H1 (cell line): ENCODE data around the gene GUCA2B. TPM values are rescaled to one million over a fixed set of nuclear protein-coding genes. Genes with fewer than 3 reads are reported as not detected.

ENCODE experiments used
- CTCF ChIA-PET: fragments of 300-600 bp; sonication (Branson Sonifier 250); formaldehyde crosslinking; loops from one replicate; lab custom pipeline; 2021; ENCODE audit not compliant: partially characterized antibody; lab: Charles Lee
- POLR2A ChIA-PET: fragments of 300-600 bp; sonication (Branson Sonifier 250); formaldehyde crosslinking; loops from one replicate; lab custom pipeline; 2021; ENCODE audit warnings: inconsistent platforms; ENCODE audit not compliant: partially characterized antibody; lab: Charles Lee
- DNase-seq, 2 experiments: peaks; one replicate each; pipeline versions ENCODE4 v3.0.0 to v3.0.0-alpha.2; 2010 to 2022; ENCODE audit warnings: low spot score in 2 of 2, low read depth in 1 of 2, mixed read lengths in 1 of 2
- FAIRE-seq: peaks from 2 replicates; lab custom pipeline; 2011; peaks lifted over from hg19 to GRCh38; lab: Jason Lieb, UNC
- H2AFZ ChIP-seq: 2 replicates; pipeline ENCODE4 v1.8.1; 2012; ENCODE audit warnings: low read length, inconsistent platforms
- H2AK5ac ChIP-seq: 2 replicates; pipeline ENCODE4 v1.6.1; 2013; ENCODE audit warnings: low read depth, low read length
- H2BK120ac ChIP-seq: replicated peaks from 2 replicates; pipeline ENCODE3; 2013; ENCODE audit warnings: low read depth, low read length, inconsistent platforms
- H2BK12ac ChIP-seq: 2 replicates; pipeline ENCODE4 v1.6.1; 2013; ENCODE audit warnings: low read depth, low read length
- H2BK15ac ChIP-seq: 2 replicates; pipeline ENCODE4 v1.6.1; 2013; ENCODE audit warnings: low read length
- H2BK20ac ChIP-seq: 2 replicates; pipeline ENCODE4 v1.6.1; 2013; ENCODE audit warnings: low read length
- H2BK5ac ChIP-seq: 2 replicates; pipeline ENCODE4 v1.6.1; 2013; ENCODE audit warnings: low read depth, low read length
- H3K14ac ChIP-seq: 2 replicates; pipeline ENCODE4 v1.6.1; 2013; ENCODE audit warnings: inconsistent platforms; ENCODE audit not compliant: insufficient read length
- H3K18ac ChIP-seq: 2 replicates; pipeline ENCODE4 v1.6.1; 2013; ENCODE audit warnings: low read length; ENCODE audit errors: extremely low read depth
- H3K23ac ChIP-seq: 2 replicates; pipeline ENCODE4 v1.6.1; 2013; ENCODE audit warnings: inconsistent platforms; ENCODE audit not compliant: insufficient read length
- H3K23me2 ChIP-seq: 2 replicates; pipeline ENCODE4 v1.6.1; 2013; ENCODE audit warnings: low read depth, low read length
- H3K27ac ChIP-seq: 2 replicates; pipeline ENCODE4 v1.6.1; 2011; ENCODE audit warnings: low read depth, low read length, inconsistent platforms
- H3K27me3 ChIP-seq, 4 experiments: replicated peaks in 1 of 4; 1 replicate in 1 of 4; 2 replicates in 3 of 4; pipeline versions ENCODE4 v1.6.1 to v1.8.1; 2011 to 2013; ENCODE audit warnings: low read length in 3 of 4, mild to moderate bottlenecking in 3 of 4, inconsistent platforms in 2 of 4, mixed read lengths in 2 of 4, moderate library complexity in 1 of 4; ENCODE audit not compliant: control insufficient read depth in 3 of 4, insufficient read depth in 3 of 4; ENCODE audit errors: extremely low read depth in 1 of 4
- H3K36me3 ChIP-seq, 4 experiments: 2 replicates each; pipeline versions ENCODE4 v1.6.1 to v1.8.1; 2011 to 2013; ENCODE audit warnings: mild to moderate bottlenecking in 4 of 4, low read length in 3 of 4, moderate library complexity in 2 of 4, control low read depth in 1 of 4, inconsistent platforms in 1 of 4; ENCODE audit not compliant: insufficient read depth in 4 of 4, control insufficient read depth in 2 of 4
- H3K4ac ChIP-seq: replicated peaks from 2 replicates; pipeline ENCODE3; 2013; ENCODE audit warnings: low read length, low read depth, mixed read lengths, inconsistent platforms; ENCODE audit not compliant: insufficient read length
- H3K4me1 ChIP-seq, 4 experiments: replicated peaks in 1 of 4; 1 replicate in 1 of 4; 2 replicates in 3 of 4; pipeline versions ENCODE4 v1.6.1 to v1.8.1; 2011 to 2013; ENCODE audit warnings: low read length in 3 of 4, inconsistent platforms in 2 of 4, mixed read lengths in 1 of 4; ENCODE audit not compliant: insufficient read depth in 4 of 4, control insufficient read depth in 3 of 4
- H3K4me2 ChIP-seq, 2 experiments: 2 replicates each; pipeline versions ENCODE4 v1.6.1 to v1.8.1; 2011 to 2013; ENCODE audit warnings: low read depth in 2 of 2, low read length in 2 of 2, control low read depth in 1 of 2, inconsistent platforms in 1 of 2, mild to moderate bottlenecking in 1 of 2; ENCODE audit not compliant: insufficient read depth in 1 of 2
- H3K4me3 ChIP-seq, 4 experiments: fragments of 200-600, 300-600 bp in 1 of 4; sonication (generic), shearing (Covaris generic), sonication (Bioruptor Twin) in 1 of 4; 2 replicates each; pipeline versions ENCODE4 v1.5.1 to v1.8.1; 2011 to 2016; ENCODE audit warnings: low read length in 4 of 4, low read depth in 3 of 4, control low read depth in 2 of 4, inconsistent platforms in 2 of 4, mild to moderate bottlenecking in 2 of 4, mixed read lengths in 1 of 4, moderate library complexity in 1 of 4; ENCODE audit not compliant: insufficient read depth in 2 of 4; ENCODE audit errors: extremely low read depth in 1 of 4
- H3K56ac ChIP-seq: replicated peaks from 2 replicates; pipeline ENCODE3; 2013; ENCODE audit warnings: low read depth, mild to moderate bottlenecking, mixed read lengths, low read length, inconsistent platforms; ENCODE audit not compliant: insufficient read length
- H3K79me1 ChIP-seq: 2 replicates; pipeline ENCODE4 v1.6.1; 2013; ENCODE audit warnings: low read depth, low read length, control low read depth
- H3K79me2 ChIP-seq, 2 experiments: 2 replicates each; pipeline versions ENCODE4 v1.6.1 to v1.8.1; 2012 to 2013; ENCODE audit warnings: low read length in 2 of 2, mild to moderate bottlenecking in 2 of 2, inconsistent platforms in 1 of 2; ENCODE audit not compliant: insufficient read depth in 2 of 2, control insufficient read depth in 1 of 2
- H3K9ac ChIP-seq, 4 experiments: replicated peaks in 1 of 4; 1 replicate in 1 of 4; 2 replicates in 3 of 4; pipeline versions ENCODE4 v1.6.1 to v1.8.1; 2011 to 2013; ENCODE audit warnings: low read depth in 3 of 4, low read length in 3 of 4, control low read depth in 2 of 4, mild to moderate bottlenecking in 2 of 4, moderate library complexity in 2 of 4, inconsistent platforms in 1 of 4; ENCODE audit errors: extremely low read depth in 1 of 4
- H3K9me3 ChIP-seq, 2 experiments: 2 replicates each; pipeline versions ENCODE4 v1.6.1 to v1.8.1; 2012 to 2013; ENCODE audit warnings: mild to moderate bottlenecking in 2 of 2, moderate library complexity in 2 of 2, control low read depth in 1 of 2, inconsistent platforms in 1 of 2, low read depth in 1 of 2, low read length in 1 of 2, mixed read lengths in 1 of 2; ENCODE audit not compliant: insufficient read depth in 2 of 2
- H4K20me1 ChIP-seq, 2 experiments: replicated peaks in 1 of 2; 2 replicates each; pipeline versions ENCODE3 to v1.8.1; 2011 to 2013; ENCODE audit warnings: inconsistent platforms in 2 of 2, low read length in 2 of 2, mild to moderate bottlenecking in 1 of 2; ENCODE audit not compliant: insufficient read depth in 2 of 2, control insufficient read depth in 1 of 2
- H4K5ac ChIP-seq: 2 replicates; pipeline ENCODE4 v1.6.1; 2013; ENCODE audit warnings: low read length, low read depth, mixed read lengths, inconsistent platforms; ENCODE audit not compliant: insufficient read length
- H4K8ac ChIP-seq: 2 replicates; pipeline ENCODE4 v1.8.0; 2013; ENCODE audit warnings: mild to moderate bottlenecking, moderate library complexity, low read length, inconsistent platforms; ENCODE audit not compliant: insufficient read depth; ENCODE audit errors: extremely low read depth
- H4K91ac ChIP-seq: replicated peaks from 2 replicates; pipeline ENCODE3; 2013; ENCODE audit warnings: low read length, mixed read lengths, inconsistent platforms; ENCODE audit not compliant: insufficient read length
- BACH1 ChIP-seq: IDR thresholded peaks from 2 replicates; pipeline ENCODE4 v1.6.1; 2012; ENCODE audit warnings: low read length, improper control_type of control experiment
- BRCA1 ChIP-seq: IDR thresholded peaks from 2 replicates; pipeline ENCODE4 v1.6.1; 2012; ENCODE audit warnings: low read depth, low read length, improper control_type of control experiment
- EZH2 ChIP-seq: fragments of 200-600 bp; sonication (generic); IDR thresholded peaks from 2 replicates; pipeline ENCODE4 v1.7.1; 2012; ENCODE audit warnings: low read depth, mild to moderate bottlenecking, moderate library complexity, low read length, inconsistent platforms; ENCODE audit not compliant: severe bottlenecking
- RBBP5 ChIP-seq: IDR thresholded peaks from 2 replicates; pipeline ENCODE4 v1.7.1; 2012; ENCODE audit warnings: low read depth, mild to moderate bottlenecking, inconsistent platforms, low read length, moderate library complexity, borderline replicate concordance
- SAP30 ChIP-seq: fragments of 300-600 bp; sonication (generic); IDR thresholded peaks from 2 replicates; pipeline ENCODE4 v1.7.1; 2012; ENCODE audit warnings: low read length, moderate library complexity, mild to moderate bottlenecking, inconsistent platforms; ENCODE audit not compliant: insufficient read depth, insufficient replicate concordance
- SP4 ChIP-seq: IDR thresholded peaks from 2 replicates; pipeline ENCODE4 v1.6.1; 2012; ENCODE audit warnings: low read length, inconsistent platforms
- YY1 ChIP-seq: IDR thresholded peaks from 2 replicates; pipeline ENCODE4 v1.6.1; 2011; ENCODE audit warnings: low read depth, mild to moderate bottlenecking, low read length
- WGBS, 2 experiments: shearing (Covaris generic) in 1 of 2; methylation state at CpG; one replicate each; pipeline versions ENCODE4 v1.1.6 to v1.1.7; 2013 to 2015; ENCODE audit warnings: low lambda C conversion rate in 2 of 2, mixed read lengths in 2 of 2, inconsistent platforms in 1 of 2, low coverage in 1 of 2, missing lambda C conversion rate in 1 of 2; ENCODE audit not compliant: insufficient replicate concordance in 2 of 2, insufficient coverage in 1 of 2, insufficient read length in 1 of 2; ENCODE audit errors: extremely low coverage in 1 of 2, missing lambda C conversion rate in 1 of 2; 5-methylcytosine and 5-hydroxymethylcytosine counted together
- polyA plus RNA-seq, 7 experiments: library from polyadenylated mRNA; depleted of rRNA in 3 of 7; stranded (reverse) in 5 of 7; unstranded in 2 of 7; fragments of >200 nt in 5 of 7; fragments of 200-250 nt in 2 of 7; gene quantifications; 1 replicate in 5 of 7; 2 replicates in 1 of 7; 4 replicates in 1 of 7; pipeline versions ENCODE4 v1.2.1 to v1.2.3, GENCODE V29; 2011 to 2013; ENCODE audit warnings: missing spikeins in 2 of 7, mixed read lengths in 2 of 7
- total RNA-seq: library from RNA; stranded (reverse); fragmentation: NEBNext Ultra II Directional; extraction: Animal tissue kit (Norgen Biotek cat#: 25700); gene quantifications from 2 replicates; pipeline ENCODE4 v1.2.1, GENCODE V29; 2021
- TF ChIP-seq, protein P1 (sequence below): IDR thresholded peaks from 2 replicates; pipeline ENCODE4 v1.6.1; 2012; ENCODE audit warnings: inconsistent platforms

The GUCA2B gene
- total and polyA plus RNA-seq, 2 of the 8 experiments (the other 6 are each of a cell fraction or from before 2014, with no cell fraction given) = not detected

DNA sequence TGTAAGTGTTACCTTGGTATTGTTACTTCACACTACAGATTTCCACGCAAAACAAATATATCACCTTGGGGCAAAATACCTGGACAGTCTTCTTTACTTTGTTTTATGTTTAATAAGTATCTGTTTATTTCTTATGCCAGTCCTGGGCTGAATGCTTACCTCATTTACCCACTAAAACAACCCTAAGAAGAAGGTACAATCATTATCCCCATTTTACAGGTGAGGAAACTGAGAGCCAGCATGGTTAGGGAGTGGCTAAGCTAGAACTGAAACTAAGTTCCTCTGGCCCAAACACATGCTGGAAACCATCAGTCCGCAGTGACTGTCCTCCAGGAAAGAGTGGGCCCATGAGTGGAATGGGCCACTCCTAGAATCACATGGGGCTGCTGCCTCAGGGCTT is 13.0 kb upstream of the GUCA2B start:
- H2BK5ac ChIP-seq = no peak overlapping the region
- H2BK20ac ChIP-seq = no peak overlapping the region
- no peak overlapping the region for H3K56ac ChIP-seq
- FAIRE-seq = no peak
- no peak overlapping the region for H3K23ac ChIP-seq
- H3K27ac ChIP-seq = no peak overlapping the region
- no peak overlapping the region for H3K18ac ChIP-seq
- no peaks in the 10 kb centered on the region for H3K79me2 ChIP-seq
- no peaks in the 10 kb centered on the region for H4K20me1 ChIP-seq
- H3K4ac ChIP-seq = no peak overlapping the region
- peaks cover 0 to 2% (median 0%) of the 10 kb centered on the region in 4 experiments; a peak in 2 of 7 replicates for H3K4me1 ChIP-seq
- no peak overlapping the region for H3K9ac ChIP-seq
- H3K4me2 ChIP-seq = no peak overlapping the region
- H4K8ac ChIP-seq = no peak overlapping the region
- no peak overlapping the region for H3K4me3 ChIP-seq
- no peaks in the 10 kb centered on the region; a peak in 1 of 7 replicates for H3K27me3 ChIP-seq
- no peaks in the 10 kb centered on the region for H3K36me3 ChIP-seq
- no peak for DNase-seq
- H2BK120ac ChIP-seq = no peak overlapping the region
- H2BK12ac ChIP-seq = no peak overlapping the region
- 98% methylated on average over 2 of the region's 2 CpGs; no CpG with 5 or more reads in 1 of the 2 experiments for WGBS, 2 experiments
- H2AFZ ChIP-seq = no peak overlapping the region
- H2AK5ac ChIP-seq = no peak overlapping the region
- H2BK15ac ChIP-seq = no peak overlapping the region
- H4K91ac ChIP-seq = no peak overlapping the region
- POLR2A ChIA-PET = no interaction called here
- no peaks in the 10 kb centered on the region for H3K79me1 ChIP-seq
- H4K5ac ChIP-seq = no peak overlapping the region
- no peak overlapping the region for H3K14ac ChIP-seq
- CTCF ChIA-PET = no interaction called here
- no peaks in the 10 kb centered on the region for H3K23me2 ChIP-seq
- H3K9me3 ChIP-seq = no peaks in the 10 kb centered on the region
- TF ChIP-seq YY1 = no peak
- TF ChIP-seq BRCA1 = no peak
- TF ChIP-seq BACH1 = no peak
- TF ChIP-seq RBBP5 = no peak
- no peak for TF ChIP-seq SAP30
- TF ChIP-seq EZH2 = no peak
- TF ChIP-seq, protein P1, sequence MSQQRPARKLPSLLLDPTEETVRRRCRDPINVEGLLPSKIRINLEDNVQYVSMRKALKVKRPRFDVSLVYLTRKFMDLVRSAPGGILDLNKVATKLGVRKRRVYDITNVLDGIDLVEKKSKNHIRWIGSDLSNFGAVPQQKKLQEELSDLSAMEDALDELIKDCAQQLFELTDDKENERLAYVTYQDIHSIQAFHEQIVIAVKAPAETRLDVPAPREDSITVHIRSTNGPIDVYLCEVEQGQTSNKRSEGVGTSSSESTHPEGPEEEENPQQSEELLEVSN = no peak
- no peak for TF ChIP-seq SP4
